Measurements from ENCODE around the gene EMP2.

EMP2 gene

DNA sequence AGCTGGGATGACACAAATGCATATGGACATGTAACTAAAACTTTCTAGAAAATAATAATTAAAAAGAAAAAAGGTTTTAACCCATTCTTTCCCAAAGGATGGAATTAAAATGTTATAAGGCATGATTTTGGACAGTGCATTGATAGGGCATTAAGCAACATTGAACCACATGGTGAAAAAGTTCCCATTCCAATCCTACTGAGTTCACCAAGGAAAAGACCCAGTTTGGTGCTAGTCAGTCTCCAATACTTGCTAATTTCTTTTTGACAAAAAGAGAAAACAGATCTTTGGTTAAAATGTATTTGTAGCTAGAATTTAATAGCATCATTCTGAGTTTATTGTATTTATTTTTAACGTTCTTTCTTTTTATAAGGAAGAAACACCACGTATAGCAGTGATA is 28.1 kb downstream of the EMP2 start:
- ATAC-seq = no peak
- TF ChIP-seq ZFP30 (CRISPR knock-in tag; IDR thresholded peaks at IDR 0.05) (no peak), PPARA (CRISPR knock-in tag; IDR thresholded peaks at IDR 0.05; ENCODE audit: borderline replicate concordance) (no peak), OSR1 (CRISPR knock-in tag; IDR thresholded peaks at IDR 0.05) (no peak), CSDC2 (CRISPR knock-in tag; IDR thresholded peaks at IDR 0.05) (no peak), BACH2 (CRISPR knock-in tag; IDR thresholded peaks at IDR 0.05; ENCODE audit: borderline replicate concordance) (no peak), RARB (CRISPR knock-in tag; IDR thresholded peaks at IDR 0.05) (no peak), TCF4 (CRISPR knock-in tag; IDR thresholded peaks at IDR 0.05; ENCODE audit: borderline replicate concordance) (no peak)

DNA sequence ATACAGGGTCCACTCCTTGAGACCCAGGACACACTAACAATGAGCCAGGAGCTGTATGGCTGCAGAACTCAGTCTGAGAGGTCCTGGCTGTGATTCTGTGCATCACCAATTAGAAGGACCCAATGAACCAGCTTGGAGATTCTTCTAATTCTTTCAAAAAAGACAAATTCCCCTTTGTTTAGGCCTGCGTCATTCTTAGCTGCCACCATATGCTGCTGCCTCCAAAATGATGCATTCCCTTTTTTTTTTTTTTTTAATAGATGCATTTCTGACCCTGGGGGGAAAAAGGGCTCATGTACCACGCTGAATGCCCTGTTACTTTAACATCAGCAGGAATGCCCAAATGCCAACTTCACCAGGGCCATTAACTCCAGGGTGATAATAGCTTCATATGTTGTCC is 28.5 kb downstream of the EMP2 start:
- ATAC-seq = no peak
- no peak for TF ChIP-seq ZFP3 (CRISPR knock-in tag; IDR thresholded peaks at IDR 0.05)
- TF ChIP-seq ISL1 (CRISPR knock-in tag; IDR thresholded peaks at IDR 0.05) = no peak
- no peak for TF ChIP-seq RARB (CRISPR knock-in tag; IDR thresholded peaks at IDR 0.05)
- no peak for TF ChIP-seq PATZ1 (CRISPR knock-in tag; IDR thresholded peaks at IDR 0.05; ENCODE audit: borderline replicate concordance)
- TF ChIP-seq SNAI2 (CRISPR knock-in tag; IDR thresholded peaks at IDR 0.05) = no peak
- TF ChIP-seq TCF4 (CRISPR knock-in tag; IDR thresholded peaks at IDR 0.05; ENCODE audit: borderline replicate concordance) = no peak
- TF ChIP-seq ARNTL (CRISPR knock-in tag; IDR thresholded peaks at IDR 0.05; ENCODE audit: borderline replicate concordance, low read depth) = no peak
- no peak for TF ChIP-seq TSHZ2 (CRISPR knock-in tag; IDR thresholded peaks at IDR 0.05)
- TF ChIP-seq CSDC2 (CRISPR knock-in tag; IDR thresholded peaks at IDR 0.05) = no peak
- no peak for TF ChIP-seq ZNF565 (CRISPR knock-in tag; conservative IDR thresholded peaks at IDR 0.05; ENCODE audit: low read depth)

- no peak for ATAC-seq
- TF ChIP-seq TOX (CRISPR knock-in tag; IDR thresholded peaks at IDR 0.05; ENCODE audit: borderline replicate concordance) (no peak), RARB (CRISPR knock-in tag; IDR thresholded peaks at IDR 0.05) (no peak), GLIS3 (CRISPR knock-in tag; IDR thresholded peaks at IDR 0.05) (no peak), ZNF565 (CRISPR knock-in tag; conservative IDR thresholded peaks at IDR 0.05; ENCODE audit: low read depth) (no peak)
- TF ChIP-seq, protein P1, sequence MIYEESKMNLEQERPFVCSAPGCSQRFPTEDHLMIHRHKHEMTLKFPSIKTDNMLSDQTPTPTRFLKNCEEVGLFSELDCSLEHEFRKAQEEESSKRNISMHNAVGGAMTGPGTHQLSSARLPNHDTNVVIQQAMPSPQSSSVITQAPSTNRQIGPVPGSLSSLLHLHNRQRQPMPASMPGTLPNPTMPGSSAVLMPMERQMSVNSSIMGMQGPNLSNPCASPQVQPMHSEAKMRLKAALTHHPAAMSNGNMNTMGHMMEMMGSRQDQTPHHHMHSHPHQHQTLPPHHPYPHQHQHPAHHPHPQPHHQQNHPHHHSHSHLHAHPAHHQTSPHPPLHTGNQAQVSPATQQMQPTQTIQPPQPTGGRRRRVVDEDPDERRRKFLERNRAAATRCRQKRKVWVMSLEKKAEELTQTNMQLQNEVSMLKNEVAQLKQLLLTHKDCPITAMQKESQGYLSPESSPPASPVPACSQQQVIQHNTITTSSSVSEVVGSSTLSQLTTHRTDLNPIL (CRISPR knock-in tag; IDR thresholded peaks at IDR 0.05; ENCODE audit: low read depth) = no peak
Measured at GRCh38 chr16:10548404-10548803, 32.0 kb downstream of the EMP2 start.

GRCh38 chr16:10547708-10548107 is 32.7 kb downstream of the EMP2 start:
- no peak for ATAC-seq
- TF ChIP-seq SNAI2 (CRISPR knock-in tag; IDR thresholded peaks at IDR 0.05) (no peak), TCF4 (CRISPR knock-in tag; IDR thresholded peaks at IDR 0.05; ENCODE audit: borderline replicate concordance) (no peak), ISL1 (CRISPR knock-in tag; IDR thresholded peaks at IDR 0.05) (no peak), ZFP30 (CRISPR knock-in tag; IDR thresholded peaks at IDR 0.05) (no peak), BACH2 (CRISPR knock-in tag; IDR thresholded peaks at IDR 0.05; ENCODE audit: borderline replicate concordance) (no peak), ZNF70 (CRISPR knock-in tag; IDR thresholded peaks at IDR 0.05) (no peak), PATZ1 (CRISPR knock-in tag; IDR thresholded peaks at IDR 0.05; ENCODE audit: borderline replicate concordance) (no peak), RARB (CRISPR knock-in tag; IDR thresholded peaks at IDR 0.05) (no peak), TSHZ2 (CRISPR knock-in tag; IDR thresholded peaks at IDR 0.05) (no peak), ZNF8 (CRISPR knock-in tag; IDR thresholded peaks at IDR 0.05) (no peak), ZC3H10 (CRISPR knock-in tag; IDR thresholded peaks at IDR 0.05) (no peak), ARNTL (CRISPR knock-in tag; IDR thresholded peaks at IDR 0.05; ENCODE audit: borderline replicate concordance, low read depth) (no peak), CSDC2 (CRISPR knock-in tag; IDR thresholded peaks at IDR 0.05) (no peak), ZNF565 (CRISPR knock-in tag; conservative IDR thresholded peaks at IDR 0.05; ENCODE audit: low read depth) (no peak), CSRNP3 (CRISPR knock-in tag; IDR thresholded peaks at IDR 0.05) (no peak)

All from SK-N-SH treated with all-trans-retinoic acid at 6 μM for 48 hours (cell line).